Measurements from ENCODE around the gene KRT2.
"Not testable (repeated sequence)": the region's sequence is repeated elsewhere in the genome, so short reads cannot be mapped to it uniquely, and the experiment has no call there.

Gene KRT2

GRCh38 chr12:52683575-52684300 is 31.7 kb upstream of the KRT2 start:
- FAIRE-seq = no peak

DNA sequence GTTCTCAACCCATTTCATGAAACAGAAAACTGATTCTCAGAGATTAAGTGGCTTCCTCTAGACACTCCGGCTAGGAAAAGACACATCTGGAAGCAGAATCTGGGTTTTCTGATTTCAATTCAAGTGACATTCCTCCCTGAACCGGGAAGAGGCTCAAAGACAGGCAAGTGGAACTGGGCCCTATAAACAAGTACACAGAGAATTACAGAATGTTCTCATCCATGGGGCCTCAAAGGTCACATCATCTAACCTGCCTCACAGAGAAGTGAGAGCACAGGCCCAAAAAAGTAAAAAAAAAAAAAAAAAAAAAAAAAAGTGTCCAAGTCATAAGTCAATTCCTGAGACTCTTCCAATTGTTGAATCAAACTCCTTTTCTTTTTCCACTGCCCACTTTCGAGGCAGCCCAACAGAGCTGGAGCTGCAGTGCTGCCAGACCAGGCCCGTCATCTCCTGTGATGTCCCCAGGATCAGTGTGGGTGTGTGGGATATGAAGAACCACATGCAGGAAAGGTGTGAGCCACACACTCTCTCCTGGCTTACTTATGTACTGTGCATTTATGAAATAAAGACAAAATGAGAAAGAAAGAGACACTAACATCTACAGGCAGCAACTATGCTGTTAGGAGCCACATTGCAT is 31.0 kb upstream of the KRT2 start:
- FAIRE-seq = no peak

- no peak for FAIRE-seq
Measured at GRCh38 chr12:52682381-52682660, 30.3 kb upstream of the KRT2 start.

DNA sequence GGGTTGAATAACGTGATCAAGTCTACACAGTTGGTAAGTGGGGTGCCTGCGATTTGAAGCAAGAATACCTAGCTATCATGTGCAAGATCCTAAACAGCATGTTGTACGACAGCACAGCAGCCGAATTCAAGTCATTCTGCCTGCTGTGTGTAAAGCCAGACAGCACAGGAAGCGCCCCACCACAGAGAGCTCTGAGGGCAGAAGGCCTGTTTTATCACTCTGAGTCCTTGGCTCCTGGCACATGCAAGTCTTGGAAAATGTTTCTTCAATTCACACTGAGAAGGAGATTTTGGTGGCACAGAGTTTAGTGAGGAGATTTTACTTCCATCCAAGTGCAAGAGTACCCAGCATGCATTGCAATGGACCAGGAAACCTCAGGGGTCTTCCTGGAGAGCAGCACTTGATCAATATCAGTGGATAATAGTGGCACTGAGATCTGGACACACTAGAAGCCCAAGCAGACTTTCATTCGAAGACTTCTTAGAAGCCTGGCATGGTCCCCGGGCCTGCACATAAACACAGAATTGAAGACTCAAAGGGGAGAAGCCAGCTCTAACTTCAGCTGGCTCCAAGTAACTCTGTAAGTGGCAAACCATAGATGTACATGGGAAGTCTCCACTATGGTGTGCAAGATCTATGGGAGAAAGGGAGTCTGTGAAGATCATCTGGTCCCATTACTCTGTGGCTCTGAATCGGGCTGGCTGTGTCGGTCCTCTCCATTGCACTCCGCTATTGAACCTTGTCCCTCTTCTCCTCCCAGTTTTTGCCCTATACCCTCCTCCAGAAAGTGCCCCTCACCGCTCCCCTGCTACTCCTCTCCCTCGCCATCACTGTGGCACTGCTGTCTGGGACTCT is 29.7 kb upstream of the KRT2 start:
- no peak for FAIRE-seq

- FAIRE-seq = no peak
Measured at GRCh38 chr12:52680363-52680762, 28.4 kb upstream of the KRT2 start, which contains the start of gene KRT1. Gene KRT1, minus strand, starts transcription at chr12:52680407. Its CDS starts 59 bp downstream, at chr12:52680348.

DNA sequence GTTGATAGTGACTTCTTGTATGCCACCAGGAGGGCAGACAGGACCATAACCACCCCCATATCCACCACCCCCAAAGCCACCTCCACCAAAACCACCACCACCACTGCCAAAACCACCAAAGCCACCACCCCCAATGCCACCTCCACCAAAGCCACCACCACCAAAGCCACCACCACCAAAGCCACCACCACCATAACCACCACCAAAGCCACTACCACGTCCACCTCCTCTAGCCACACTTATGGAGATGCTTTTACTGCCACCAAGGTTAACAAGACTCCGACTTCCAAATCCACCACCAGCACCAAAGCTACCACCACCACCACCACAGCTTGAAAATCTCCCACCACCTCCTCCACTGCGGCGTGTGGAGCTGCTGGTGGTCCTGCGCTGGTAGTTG is 27.9 kb upstream of the KRT2 start:
- FAIRE-seq = no peak

- no peak for FAIRE-seq
Measured at GRCh38 chr12:52677671-52678070, 25.7 kb upstream of the KRT2 start.

GRCh38 chr12:52677126-52677525 is 25.1 kb upstream of the KRT2 start:
- no peak for FAIRE-seq

GRCh38 chr12:52676163-52676562 is 24.2 kb upstream of the KRT2 start:
- no peak for FAIRE-seq

GRCh38 chr12:52675301-52675701 is 23.3 kb upstream of the KRT2 start:
- no peak for FAIRE-seq

- no peak for FAIRE-seq
Measured at GRCh38 chr12:52674433-52674775, 22.4 kb upstream of the KRT2 start.

- no peak for FAIRE-seq
Measured at GRCh38 chr12:52673713-52674432, 21.9 kb upstream of the KRT2 start.

DNA sequence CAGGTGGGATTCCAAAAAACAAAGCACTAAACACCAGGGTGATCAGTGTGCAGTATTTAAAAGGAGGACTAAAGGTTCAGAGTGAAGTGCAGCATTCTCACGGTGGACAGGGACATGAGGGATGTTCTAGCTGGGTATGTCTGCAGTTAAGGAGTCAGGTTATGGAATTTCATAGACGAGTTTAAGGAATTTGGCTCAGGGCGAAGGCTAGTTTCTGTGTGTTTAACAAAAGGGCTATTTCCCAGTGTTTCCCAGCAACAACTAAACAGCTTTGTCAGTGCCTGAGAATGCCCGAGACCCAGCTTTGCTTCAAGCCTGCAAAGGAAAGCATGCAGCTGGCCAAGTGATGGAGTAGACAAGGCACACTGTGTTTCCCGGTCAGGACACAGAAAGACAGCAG is 21.2 kb upstream of the KRT2 start:
- no peak for FAIRE-seq

- no peak for FAIRE-seq
Measured at GRCh38 chr12:52672321-52672933, 20.4 kb upstream of the KRT2 start.

DNA sequence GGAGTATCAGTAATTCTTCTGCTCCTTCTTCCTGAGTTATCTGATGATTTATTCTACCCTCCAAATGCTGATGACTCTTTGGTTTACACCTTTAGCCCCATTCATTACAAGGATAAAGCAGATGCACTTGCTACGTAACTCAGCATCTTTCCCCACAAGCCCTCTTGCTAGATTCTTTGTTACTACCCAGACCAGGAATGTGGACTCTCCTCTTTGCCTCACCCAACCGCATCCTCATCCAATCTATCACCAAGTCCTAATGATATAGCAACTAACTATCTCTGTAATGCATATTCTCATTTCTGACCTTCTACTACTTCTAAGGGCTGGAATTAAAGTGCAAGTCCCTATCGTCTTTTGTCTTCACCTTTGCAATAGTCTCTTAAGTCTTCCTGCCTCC is 18.9 kb upstream of the KRT2 start:
- no peak for FAIRE-seq

- no peak for FAIRE-seq
Measured at GRCh38 chr12:52670506-52670905, 18.5 kb upstream of the KRT2 start.

GRCh38 chr12:52669941-52670340 is 17.9 kb upstream of the KRT2 start:
- not testable (repeated sequence) for FAIRE-seq

- no peak for FAIRE-seq
Measured at GRCh38 chr12:52669426-52669825, 17.4 kb upstream of the KRT2 start.

GRCh38 chr12:52667931-52668330 is 15.9 kb upstream of the KRT2 start:
- no peak for FAIRE-seq

- FAIRE-seq = no peak
Measured at GRCh38 chr12:52667509-52667908, 15.5 kb upstream of the KRT2 start.

DNA sequence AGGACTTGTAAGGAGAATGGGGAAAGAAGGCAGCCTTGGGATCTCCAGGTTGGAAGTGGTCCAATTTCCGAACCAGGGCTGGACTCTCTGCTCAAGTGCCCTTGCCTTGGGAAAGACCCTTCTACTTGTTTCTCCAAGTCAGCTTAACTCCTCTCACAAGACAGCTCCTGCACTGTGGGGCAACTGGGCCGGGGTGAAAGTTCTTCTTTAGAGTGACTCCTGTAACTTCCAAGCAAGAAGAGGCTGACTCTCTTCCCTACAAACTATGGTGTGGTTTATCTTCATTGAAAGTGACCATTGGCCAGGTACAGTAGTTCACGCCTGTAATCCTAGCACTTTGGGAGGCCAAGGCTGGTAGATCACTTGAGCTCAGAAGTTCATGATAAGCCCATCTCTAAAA is 14.5 kb upstream of the KRT2 start:
- no peak for FAIRE-seq

DNA sequence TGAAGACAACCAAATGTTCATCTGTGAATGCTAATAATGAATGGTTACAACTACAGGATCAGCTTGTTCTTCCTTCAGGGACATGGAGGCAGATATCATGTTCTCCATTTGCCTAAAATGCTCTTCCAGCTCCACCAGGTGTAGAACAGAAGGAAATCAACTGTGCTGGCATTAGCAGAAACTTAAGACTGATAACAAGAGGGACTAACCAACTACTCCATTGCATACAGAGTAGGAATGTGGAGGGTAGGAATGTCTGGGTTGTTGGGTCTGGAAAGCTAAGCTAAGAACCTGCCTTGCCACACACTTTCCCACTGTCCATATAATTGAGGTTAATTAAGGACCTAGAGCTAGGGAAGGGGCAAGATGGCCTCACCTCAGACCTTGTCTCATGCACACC is 11.4 kb upstream of the KRT2 start:
- FAIRE-seq = no peak

DNA sequence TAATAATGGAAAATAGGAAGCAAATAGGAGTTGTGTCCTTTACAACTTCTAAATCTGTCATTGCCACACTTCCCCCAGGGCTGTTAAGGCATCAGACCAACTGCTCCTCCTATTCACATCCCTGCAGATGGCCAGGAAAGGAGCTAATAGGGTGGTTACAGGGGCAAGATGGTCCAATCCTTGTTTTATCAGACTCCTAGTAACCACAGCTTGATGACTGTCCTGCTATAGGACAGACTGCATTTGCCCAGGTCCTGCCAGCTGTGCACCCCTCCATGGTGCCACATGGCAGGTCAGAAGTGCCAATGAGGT is 10.9 kb upstream of the KRT2 start:
- FAIRE-seq = no peak

All from A204.1 (cell line).